T-helper 9 cell (primary cell): ENCODE data around the gene INMT.

Experiments
- DNase-seq: peaks from one replicate; pipeline ENCODE4 v3.0.0-alpha.2; 2020

The INMT gene

GRCh38 chr7:30729642-30730041 lies 22.3 kb upstream of the INMT start:
- DNase-seq, result no peak

- DNase-seq, result no peak
Measured at GRCh38 chr7:30730097-30730496, 21.8 kb upstream of the INMT start.

- no peak for DNase-seq
Measured at GRCh38 chr7:30730996-30731395, 20.9 kb upstream of the INMT start.

- DNase-seq, result no peak
Measured at GRCh38 chr7:30731581-30731980, 20.4 kb upstream of the INMT start.

- DNase-seq, result no peak
Measured at GRCh38 chr7:30732606-30733005, 19.3 kb upstream of the INMT start.

- DNase-seq, result no peak
Measured at GRCh38 chr7:30733216-30733615, 18.7 kb upstream of the INMT start.

- no peak for DNase-seq
Measured at GRCh38 chr7:30733691-30734090, 18.2 kb upstream of the INMT start.

GRCh38 chr7:30734497-30734896 lies 17.4 kb upstream of the INMT start:
- no peak for DNase-seq

- DNase-seq, result no peak
Measured at GRCh38 chr7:30735631-30736030, 16.3 kb upstream of the INMT start.

- DNase-seq, result no peak
Measured at GRCh38 chr7:30736291-30736690, 15.6 kb upstream of the INMT start.

GRCh38 chr7:30738026-30738915 lies 13.7 kb upstream of the INMT start:
- no peak for DNase-seq

- no peak for DNase-seq
Measured at GRCh38 chr7:30739691-30740090, 12.2 kb upstream of the INMT start.

GRCh38 chr7:30740417-30741181 lies 11.3 kb upstream of the INMT start:
- DNase-seq, result peak; percentile 76

GRCh38 chr7:30741289-30741688 lies 10.6 kb upstream of the INMT start:
- DNase-seq, result no peak

- DNase-seq, result no peak
Measured at GRCh38 chr7:30743371-30744074, 8.4 kb upstream of the INMT start.

GRCh38 chr7:30744075-30744417 lies 7.9 kb upstream of the INMT start:
- DNase-seq, result no peak

- DNase-seq, result no peak
Measured at GRCh38 chr7:30745261-30745941, 6.5 kb upstream of the INMT start.

GRCh38 chr7:30750010-30750409 lies 1.9 kb upstream of the INMT start:
- DNase-seq, result no peak

- no peak for DNase-seq
Measured at GRCh38 chr7:30750683-30751650, 968 bp upstream of the INMT start.

- DNase-seq, result no peak
Measured at GRCh38 chr7:30752484-30752883, 549 bp downstream of the INMT start.

- no peak for DNase-seq
Measured at GRCh38 chr7:30752979-30753378, 1.0 kb downstream of the INMT start.
